GM13976 (cell line): ENCODE data around the gene TBC1D17.

ENCODE experiments used
- DNase-seq: peaks from one replicate; pipeline ENCODE4 v3.0.0; 2012; ENCODE audit warnings: low spot score
- CTCF ChIP-seq: IDR thresholded peaks from 2 replicates; pipeline ENCODE4 v1.5.1; 2012; ENCODE audit warnings: borderline replicate concordance, mild to moderate bottlenecking; ENCODE audit not compliant: insufficient read depth; ENCODE audit errors: extremely low read depth, missing control alignments, control extremely low read depth
- in situ Hi-C: fragments of 300-500 bp; cut with MboI; formaldehyde crosslinking; loops from one replicate; pipeline ENCODE4 v1.12.0; 2022; ENCODE audit warnings: low sequenced_read_pairs, mixed read lengths, inconsistent platforms; ENCODE audit not compliant: unreplicated experiment

Gene TBC1D17

GRCh38 chr19:49896863-49897621, 19.5 kb downstream of the TBC1D17 start, which contains the start of gene IL4I1:
Gene IL4I1 (minus strand): TSS chr19:49896887. CDS start chr19:49896160, 727 bp downstream.
- DNase-seq: peak; percentile 82
- no peak for TF ChIP-seq CTCF
- in situ Hi-C loops: no loop called here

GRCh38 chr19:49904136-49904535, 26.6 kb downstream of the TBC1D17 start:
- DNase-seq: no peak
- in situ Hi-C loops: no loop called here

GRCh38 chr19:49906879-49907564, 29.5 kb downstream of the TBC1D17 start:
- no peak for DNase-seq
- in situ Hi-C loops: no loop called here
- no peak for TF ChIP-seq CTCF

More at GRCh38 chr19:49904136-49904535, 26.6 kb downstream of the TBC1D17 start:
- no peak for TF ChIP-seq CTCF

DNA sequence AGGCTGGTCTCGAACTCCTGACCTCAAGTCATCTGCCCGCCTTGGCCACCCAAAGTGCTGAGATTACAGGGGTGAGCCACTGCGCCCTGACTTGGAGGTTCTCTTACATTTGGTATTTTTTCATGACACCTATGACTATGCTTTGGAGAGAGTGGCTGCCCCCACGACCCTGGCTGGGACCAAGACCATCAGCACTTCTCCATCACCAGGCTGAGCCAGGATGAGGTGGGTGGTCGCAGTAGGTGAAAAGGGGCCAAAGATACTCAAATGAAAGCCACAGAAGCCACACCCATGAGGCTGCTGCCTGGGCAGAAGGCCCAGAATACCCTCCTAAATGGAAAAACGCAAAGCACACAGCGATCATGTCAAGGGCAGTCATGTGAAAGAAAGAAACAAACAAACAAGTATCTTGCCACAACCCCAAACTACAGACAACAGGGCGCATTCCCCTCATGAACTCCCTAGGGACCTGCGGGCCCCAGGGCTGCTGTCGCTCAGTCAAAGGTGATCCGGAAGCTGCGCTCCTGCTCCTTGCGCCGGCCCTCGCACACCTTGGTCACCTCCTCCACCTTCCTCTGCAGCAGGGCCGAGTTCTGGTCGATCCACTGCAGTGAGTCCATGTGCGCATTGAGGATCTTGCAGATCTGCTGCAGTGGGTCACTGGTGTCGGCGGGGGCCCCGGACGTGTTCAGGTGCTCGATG, 30.4 kb downstream of the TBC1D17 start:
- no peak for DNase-seq
- in situ Hi-C loops: no loop called here
- TF ChIP-seq CTCF: no peak

DNA sequence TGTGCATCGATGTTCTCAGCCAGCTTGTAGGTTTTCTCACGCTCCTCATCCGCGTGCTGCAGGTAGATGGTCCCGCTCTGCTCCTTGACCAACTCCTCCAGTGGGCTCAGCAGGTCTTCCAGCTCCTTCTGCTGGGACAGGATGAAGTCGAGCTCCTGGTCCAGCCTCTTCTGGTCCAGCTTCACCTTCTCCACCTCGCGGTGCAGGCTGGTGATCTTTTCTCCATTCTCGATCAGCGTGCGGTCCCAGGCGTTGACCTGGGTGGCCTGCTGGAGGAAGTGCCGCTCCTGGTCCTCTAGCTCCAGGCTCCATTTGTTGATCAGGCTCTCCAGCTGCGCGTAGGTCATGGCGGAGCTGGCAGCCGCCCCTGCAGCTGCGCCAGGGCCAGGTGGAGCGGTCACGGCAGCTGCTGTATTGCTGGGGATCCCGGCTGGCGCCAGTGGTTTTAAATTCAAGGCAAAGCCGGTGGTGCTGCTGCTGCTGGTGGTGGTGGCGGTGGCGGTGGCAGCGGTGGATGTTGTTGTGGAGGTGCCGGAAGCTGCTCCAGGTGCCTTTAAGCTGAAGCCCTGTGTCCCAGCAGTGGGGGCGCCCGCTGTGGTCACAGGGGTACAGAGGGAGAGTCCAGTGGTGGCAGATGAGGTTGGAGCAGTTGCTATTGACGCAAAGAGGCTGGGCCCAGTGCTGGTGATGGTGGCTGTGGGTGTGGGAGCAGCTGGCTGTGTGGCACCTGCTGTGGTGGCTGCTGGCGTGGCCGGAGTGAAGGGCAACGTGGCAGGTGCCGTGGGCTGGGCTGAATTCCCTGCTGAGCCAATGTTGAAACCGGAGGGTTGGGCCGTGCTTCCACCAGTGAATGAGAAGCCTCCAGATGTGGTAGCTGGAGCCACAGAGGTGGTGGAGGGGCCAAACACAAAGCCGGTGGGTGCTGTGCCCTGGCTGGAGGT, 31.2 kb downstream of the TBC1D17 start:
- DNase-seq: no peak
- TF ChIP-seq CTCF: no peak
- in situ Hi-C loops: no loop called here
